ENCODE results near the gene HDAC4.

DNA sequence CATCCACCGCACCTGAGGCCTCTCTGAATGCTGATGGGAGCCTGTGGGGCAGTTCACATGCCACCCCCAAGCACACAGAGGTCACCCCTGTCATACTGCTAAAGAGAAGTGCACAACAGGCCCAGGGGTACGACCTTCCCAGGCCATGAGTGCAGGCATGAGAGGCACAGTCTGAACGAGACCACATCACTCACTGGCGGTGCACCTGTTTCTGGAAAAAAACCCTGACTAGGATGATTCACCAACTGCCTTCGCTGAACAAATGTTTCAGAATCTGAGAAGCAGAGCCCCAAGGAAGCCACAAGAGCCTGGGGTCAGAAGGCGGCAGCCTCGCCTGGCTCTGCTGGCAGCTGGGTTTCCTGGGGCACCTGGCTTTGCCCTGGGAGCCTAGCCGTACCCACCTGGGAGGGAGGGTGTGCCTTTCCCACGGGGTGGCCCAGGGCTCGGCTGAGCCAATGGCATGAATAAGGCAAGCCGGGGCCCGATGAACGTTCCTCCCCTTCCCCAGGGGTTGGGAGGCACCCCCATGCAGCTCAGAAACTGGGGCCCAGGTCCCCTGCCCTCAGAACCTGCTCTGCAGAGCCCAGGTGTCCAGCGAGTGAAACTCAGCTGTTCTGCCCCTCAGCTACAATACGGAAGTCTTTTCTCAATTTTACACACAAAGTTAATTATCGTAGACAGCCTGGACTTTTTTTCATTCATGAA lies 73.8 kb downstream of the HDAC4 start:
- no peak for TF ChIP-seq CTCF (IDR thresholded peaks at IDR 0.05)
- no peak for TF ChIP-seq EZH2 (IDR thresholded peaks at IDR 0.05; ENCODE audit: borderline replicate concordance, insufficient read depth, low read depth, low read length, poor library complexity, severe bottlenecking)
